ENCODE measurements around the gene NRCAM.

DNA sequence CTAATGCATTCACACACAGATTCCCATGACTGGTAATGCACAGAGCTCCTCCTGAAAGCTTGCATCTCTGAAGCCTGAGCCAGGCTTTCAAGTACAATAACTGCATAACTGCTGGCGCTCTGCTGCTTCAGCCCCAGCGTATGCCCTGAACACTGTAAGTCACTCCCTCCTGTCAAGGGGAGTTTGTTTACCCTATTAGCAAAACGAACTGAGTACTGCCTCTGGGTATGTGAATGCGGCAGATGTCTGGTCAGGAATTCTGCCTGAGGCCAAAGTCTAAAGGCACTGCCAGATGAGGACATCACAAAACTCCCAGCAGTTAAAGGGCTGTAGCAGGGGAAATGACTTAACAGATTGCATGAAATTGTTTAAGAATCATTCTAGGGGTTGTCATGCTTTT lies 97.7 kb downstream of the NRCAM start:
- TF ChIP-seq, protein P1, sequence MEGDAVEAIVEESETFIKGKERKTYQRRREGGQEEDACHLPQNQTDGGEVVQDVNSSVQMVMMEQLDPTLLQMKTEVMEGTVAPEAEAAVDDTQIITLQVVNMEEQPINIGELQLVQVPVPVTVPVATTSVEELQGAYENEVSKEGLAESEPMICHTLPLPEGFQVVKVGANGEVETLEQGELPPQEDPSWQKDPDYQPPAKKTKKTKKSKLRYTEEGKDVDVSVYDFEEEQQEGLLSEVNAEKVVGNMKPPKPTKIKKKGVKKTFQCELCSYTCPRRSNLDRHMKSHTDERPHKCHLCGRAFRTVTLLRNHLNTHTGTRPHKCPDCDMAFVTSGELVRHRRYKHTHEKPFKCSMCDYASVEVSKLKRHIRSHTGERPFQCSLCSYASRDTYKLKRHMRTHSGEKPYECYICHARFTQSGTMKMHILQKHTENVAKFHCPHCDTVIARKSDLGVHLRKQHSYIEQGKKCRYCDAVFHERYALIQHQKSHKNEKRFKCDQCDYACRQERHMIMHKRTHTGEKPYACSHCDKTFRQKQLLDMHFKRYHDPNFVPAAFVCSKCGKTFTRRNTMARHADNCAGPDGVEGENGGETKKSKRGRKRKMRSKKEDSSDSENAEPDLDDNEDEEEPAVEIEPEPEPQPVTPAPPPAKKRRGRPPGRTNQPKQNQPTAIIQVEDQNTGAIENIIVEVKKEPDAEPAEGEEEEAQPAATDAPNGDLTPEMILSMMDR (conservative IDR thresholded peaks at IDR 0.05; ENCODE audit: low read depth, low read length), result no peak
- TF ChIP-seq EZH2 (IDR thresholded peaks at IDR 0.05; ENCODE audit: borderline replicate concordance, low read depth, low read length, poor library complexity, severe bottlenecking), result no peak

All from A673 (cell line).